Activated CD4-positive, alpha-beta memory T cell treated with anti-CD3 and anti-CD28 coated beads for 36 hours (primary cell): ENCODE measurements around the gene BMX. TPM values are rescaled to one million over a fixed set of nuclear protein-coding genes. Genes with fewer than 3 reads are reported as not detected.
A peak's percentile ranks its signal among the peaks of the same experiment; 100 is the strongest.

Experiments used
- CTCF ChIA-PET: fragments of 350-600 bp; sonication (Branson Sonifier 250); formaldehyde crosslinking; loops from one replicate; lab custom pipeline; 2021; ENCODE audit warnings: antibody characterized with exemption, inconsistent platforms; lab: Charles Lee
- POLR2A ChIA-PET: fragments of 350-600 bp; sonication (Branson Sonifier 250); formaldehyde crosslinking; loops from one replicate; lab custom pipeline; 2021; ENCODE audit warnings: antibody characterized with exemption; lab: Charles Lee
- DNase-seq: peaks from one replicate; pipeline ENCODE4 v3.0.0-alpha.2; 2020
- H3K27ac Mint-ChIP-seq: one replicate; pipeline ENCODE4 v1.8.0; 2021; ENCODE audit warnings: mixed read lengths
- H3K27me3 Mint-ChIP-seq: one replicate; pipeline ENCODE4 v1.8.0; 2021; ENCODE audit warnings: mixed read lengths
- H3K36me3 Mint-ChIP-seq: one replicate; pipeline ENCODE4 v1.8.0; 2021; ENCODE audit warnings: mixed read lengths
- H3K4me1 Mint-ChIP-seq: one replicate; pipeline ENCODE4 v1.8.0; 2021; ENCODE audit warnings: low read depth, mixed read lengths
- H3K4me3 Mint-ChIP-seq: one replicate; pipeline ENCODE4 v1.8.0; 2021; ENCODE audit warnings: mild to moderate bottlenecking, mixed read lengths
- H3K9me3 Mint-ChIP-seq: one replicate; pipeline ENCODE4 v1.8.0; 2021; ENCODE audit warnings: mixed read lengths
- intact Hi-C: fragments of 100-400 bp; cut with micrococcal nuclease; formaldehyde crosslinking; loops from one replicate; pipeline ENCODE4 v1.15.1; 2023
- total RNA-seq, 2 experiments: library from RNA; stranded (reverse); gene quantifications; one replicate each; pipeline ENCODE4 v1.2.3, GENCODE V29; 2021

The BMX gene
- total RNA-seq, 2 experiments from 2014 or later, result not detected

GRCh38 chrX:15483891-15484290 lies 16.7 kb upstream of the BMX start:
- H3K27me3 Mint-ChIP-seq, result no peaks in the 10 kb centered on the region
- no peaks in the 10 kb centered on the region for H3K9me3 Mint-ChIP-seq
- H3K4me3 Mint-ChIP-seq, result no peak overlapping the region
- ChIA-PET CTCF (no interaction called here), POLR2A (no interaction called here)
- DNase-seq, result no peak
- intact Hi-C loops, result no loop called here
- H3K27ac Mint-ChIP-seq, result no peak overlapping the region
- H3K36me3 Mint-ChIP-seq, result no peaks in the 10 kb centered on the region
- no peaks in the 10 kb centered on the region for H3K4me1 Mint-ChIP-seq

DNA sequence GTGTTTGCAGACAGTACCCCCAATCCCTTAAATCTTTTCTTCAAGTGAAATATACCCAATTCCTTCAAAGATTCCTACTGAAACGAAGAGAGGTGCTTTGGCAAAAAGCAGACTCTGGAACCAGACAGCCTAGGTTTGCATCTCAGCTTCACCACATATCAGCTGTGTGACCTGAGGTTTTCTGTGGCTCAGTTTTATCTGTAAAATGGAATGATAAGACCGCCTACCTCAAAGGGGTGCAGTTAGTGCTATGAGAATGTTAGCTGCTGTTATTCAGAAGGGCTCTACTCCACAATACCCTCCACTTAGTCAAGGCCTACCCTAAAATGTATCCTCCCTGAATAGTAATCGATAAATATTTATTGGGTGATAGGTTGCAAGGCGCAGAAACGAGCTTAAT lies 8.1 kb upstream of the BMX start:
- Mint-ChIP-seq H3K9me3 (no peaks in the 10 kb centered on the region), H3K36me3 (no peaks in the 10 kb centered on the region), H3K27me3 (no peaks in the 10 kb centered on the region), H3K4me3 (peak overlapping the region; percentile 79), H3K27ac (no peak overlapping the region), H3K4me1 (peaks cover 4% of the 10 kb centered on the region)
- CTCF ChIA-PET, result no interaction called here
- POLR2A ChIA-PET, result no interaction called here
- DNase-seq, result no peak
- intact Hi-C loops, result loop anchor here (10.0 kb wide), 3 partner anchors 152 to 292 kb away; no protein-coding TSS in a partner anchor

DNA sequence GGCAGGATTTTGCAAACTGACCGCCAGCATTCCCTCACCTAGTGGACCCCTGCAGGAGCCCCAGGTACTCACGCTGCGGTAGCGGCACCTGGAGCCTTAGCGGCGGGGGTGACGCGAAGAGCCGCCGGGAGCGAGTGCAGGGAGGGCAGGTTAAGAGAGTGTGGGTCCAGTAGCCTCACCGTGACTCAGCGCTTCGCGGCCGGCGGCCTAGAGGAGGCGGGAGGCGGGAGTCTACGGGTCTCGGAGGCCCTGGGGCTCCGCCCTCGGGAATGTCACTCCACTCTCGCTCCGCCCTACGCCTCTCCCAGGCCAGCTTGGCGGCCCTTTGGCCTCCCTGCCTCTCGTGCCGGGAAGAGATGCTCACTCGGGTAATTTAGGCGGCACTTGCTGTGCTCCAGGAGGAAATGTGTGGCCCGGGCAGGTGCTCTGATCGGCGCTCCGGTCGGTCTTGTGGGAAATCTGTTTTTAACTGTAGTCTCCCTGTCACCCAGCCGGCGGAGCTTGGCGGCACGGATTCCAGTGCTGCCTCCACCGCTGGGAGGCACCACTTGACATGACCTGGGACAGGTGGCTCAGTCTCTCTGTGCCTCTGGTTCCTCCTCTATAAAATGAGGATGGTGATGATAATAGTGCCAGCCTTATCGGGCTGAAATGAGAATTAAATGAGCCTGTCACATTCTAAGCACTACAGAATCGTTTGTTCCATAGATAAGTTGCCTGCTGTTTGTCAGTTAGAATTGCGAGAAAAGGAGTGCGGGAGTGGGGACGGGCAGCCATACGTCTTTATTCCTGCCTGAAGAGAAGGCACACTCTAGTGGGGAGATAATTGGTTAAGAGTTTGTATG lies 7.3 kb upstream of the BMX start, which contains the start of gene PIR:
TSS of gene PIR (minus strand) at position 216 of the 845 bp plus-strand sequence. CDS start 2,076 bp downstream, outside the sequence.
- Mint-ChIP-seq H3K27me3 (no peaks in the 10 kb centered on the region), H3K4me3 (peak within 1 kb of the TSS; percentile 79), H3K36me3 (no peaks in the 10 kb centered on the region), H3K27ac (peak within 1 kb of the TSS; percentile 31), H3K9me3 (no peaks in the 10 kb centered on the region), H3K4me1 (peaks cover 4% of the 10 kb centered on the region)
- intact Hi-C loops, result loop anchor here (1.0 to 10.0 kb wide), 4 partner anchors 22 to 291 kb away; no protein-coding TSS in a partner anchor
- peak; percentile 80 for DNase-seq
- ChIA-PET CTCF (interaction anchor here (0.6 to 1.7 kb wide), 4 partner anchors 22 to 144 kb away, joined by 3 to 5 read pairs (median 4); no protein-coding TSS in a partner anchor), POLR2A (no interaction called here)

DNA sequence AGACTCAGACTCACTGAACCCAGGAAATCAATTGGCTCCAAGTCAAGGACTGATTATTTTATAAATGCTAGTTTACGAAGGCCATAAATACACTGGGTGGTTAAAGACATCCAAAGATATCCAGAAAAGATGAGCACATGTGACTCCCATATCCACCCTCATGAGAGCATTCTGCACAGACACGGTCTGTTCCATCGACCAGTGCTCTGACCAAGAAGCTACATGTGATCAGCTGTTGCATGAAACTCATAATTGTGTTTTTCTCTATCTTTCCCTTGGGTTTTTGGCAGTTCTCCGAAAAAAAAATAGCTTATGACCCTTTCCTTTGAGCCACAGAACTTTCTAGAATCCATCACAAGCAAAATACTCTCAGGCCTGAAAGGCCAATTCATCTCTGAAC lies 4.8 kb upstream of the BMX start:
- ChIA-PET POLR2A (no interaction called here), CTCF (interaction anchor here (1.0 kb wide), 1 partner anchor 146 kb away, joined by 3 read pairs; no protein-coding TSS in a partner anchor)
- no peaks in the 10 kb centered on the region for H3K9me3 Mint-ChIP-seq
- H3K36me3 Mint-ChIP-seq, result no peaks in the 10 kb centered on the region
- no peak overlapping the region for H3K27ac Mint-ChIP-seq
- no peak overlapping the region for H3K4me3 Mint-ChIP-seq
- DNase-seq, result no peak
- peaks cover 4% of the 10 kb centered on the region for H3K4me1 Mint-ChIP-seq
- H3K27me3 Mint-ChIP-seq, result no peaks in the 10 kb centered on the region
- intact Hi-C loops, result loop anchor here (10.0 kb wide), 3 partner anchors 149 to 289 kb away; no protein-coding TSS in a partner anchor

DNA sequence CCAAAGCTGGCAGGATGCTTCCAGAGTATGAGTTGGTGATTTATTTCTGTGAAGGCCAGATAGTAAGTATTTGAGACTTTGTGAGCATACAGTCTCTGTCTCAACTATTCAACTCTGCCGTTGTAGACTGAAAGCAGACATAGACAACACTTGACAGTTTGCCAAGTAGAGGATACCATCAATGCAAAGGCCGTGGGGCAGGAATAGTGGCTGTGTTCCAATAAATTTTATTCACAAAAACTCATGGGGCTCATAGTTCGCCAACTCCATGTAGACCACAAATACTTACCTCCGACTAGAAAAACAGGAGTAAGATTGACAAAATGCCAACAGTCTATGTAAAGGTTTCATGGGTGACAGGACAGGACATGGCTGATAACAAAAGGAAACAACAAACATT lies 3.8 kb upstream of the BMX start:
- Mint-ChIP-seq H3K27me3 (peaks cover 3% of the 10 kb centered on the region), H3K27ac (no peak overlapping the region), H3K4me3 (no peak overlapping the region), H3K4me1 (peaks cover 4% of the 10 kb centered on the region), H3K36me3 (no peaks in the 10 kb centered on the region), H3K9me3 (no peaks in the 10 kb centered on the region)
- DNase-seq, result no peak
- ChIA-PET CTCF (no interaction called here), POLR2A (no interaction called here)
- intact Hi-C loops, result loop anchor here (10.0 kb wide), 3 partner anchors 148 to 288 kb away; no protein-coding TSS in a partner anchor

- POLR2A ChIA-PET, result no interaction called here
- CTCF ChIA-PET, result interaction anchor here (1.0 kb wide), 1 partner anchor 67 kb away, joined by 3 read pairs; no protein-coding TSS in a partner anchor
- Mint-ChIP-seq H3K4me3 (no peak overlapping the region), H3K27me3 (peaks cover 3% of the 10 kb centered on the region), H3K4me1 (peaks cover 4% of the 10 kb centered on the region), H3K27ac (no peak overlapping the region), H3K9me3 (no peaks in the 10 kb centered on the region), H3K36me3 (no peaks in the 10 kb centered on the region)
- intact Hi-C loops, result loop anchor here (1.0 to 10.0 kb wide), 4 partner anchors 67 to 287 kb away; no protein-coding TSS in a partner anchor
- peak; percentile 59 for DNase-seq
Observed at GRCh38 chrX:15497865-15498264, 2.7 kb upstream of the BMX start.

GRCh38 chrX:15498741-15499140 lies 1.9 kb upstream of the BMX start:
- ChIA-PET CTCF (interaction anchor here (0.7 kb wide), 5 partner anchors 67 to 834 kb away, joined by 3 to 4 read pairs (median 3); no protein-coding TSS in a partner anchor), POLR2A (no interaction called here)
- Mint-ChIP-seq H3K4me1 (peaks cover under 1% of the 10 kb centered on the region), H3K4me3 (no peak overlapping the region), H3K27me3 (peaks cover 3% of the 10 kb centered on the region), H3K9me3 (no peaks in the 10 kb centered on the region), H3K36me3 (no peaks in the 10 kb centered on the region), H3K27ac (no peak overlapping the region)
- no peak for DNase-seq
- intact Hi-C loops, result loop anchor here (1.0 to 10.0 kb wide), 4 partner anchors 67 to 286 kb away; no protein-coding TSS in a partner anchor

- H3K4me3 Mint-ChIP-seq, result no peak overlapping the region
- no peaks in the 10 kb centered on the region for H3K36me3 Mint-ChIP-seq
- H3K27ac Mint-ChIP-seq, result no peak overlapping the region
- POLR2A ChIA-PET, result no interaction called here
- intact Hi-C loops, result loop anchor here (10.0 kb wide), 3 partner anchors 145 to 285 kb away; no protein-coding TSS in a partner anchor
- no peaks in the 10 kb centered on the region for H3K4me1 Mint-ChIP-seq
- DNase-seq, result no peak
- CTCF ChIA-PET, result interaction anchor here (0.6 kb wide), 1 partner anchor 1476 kb away, joined by 3 read pairs; no protein-coding TSS in a partner anchor
- H3K9me3 Mint-ChIP-seq, result no peaks in the 10 kb centered on the region
- H3K27me3 Mint-ChIP-seq, result peaks cover 5% of the 10 kb centered on the region
Observed at GRCh38 chrX:15499976-15500375, 631 bp upstream of the BMX start.

DNA sequence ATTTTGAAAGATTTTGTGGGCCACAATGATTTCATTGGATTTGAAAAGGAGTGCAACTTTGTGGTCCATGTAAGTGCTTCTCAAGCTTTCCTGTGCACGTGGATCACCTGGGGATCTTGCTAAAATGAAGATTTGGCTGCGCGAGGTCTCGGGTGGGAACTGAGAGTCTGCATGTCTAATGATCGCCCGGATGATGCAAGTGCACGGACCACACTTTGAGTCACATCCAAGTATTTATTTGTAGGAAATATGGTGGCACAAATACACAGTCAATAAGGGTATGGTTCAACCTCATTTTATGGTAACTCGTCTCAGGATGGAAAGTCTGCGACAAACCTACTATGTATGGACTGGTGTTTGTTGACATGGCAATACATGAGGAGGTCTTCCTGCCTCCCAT lies 899 bp downstream of the BMX start:
- no peaks in the 10 kb centered on the region for H3K36me3 Mint-ChIP-seq
- no peak for DNase-seq
- CTCF ChIA-PET, result interaction anchor here (1.5 kb wide), 1 partner anchor 147 kb away, joined by 3 read pairs; no protein-coding TSS in a partner anchor
- POLR2A ChIA-PET, result no interaction called here
- peaks cover 5% of the 10 kb centered on the region for H3K27me3 Mint-ChIP-seq
- H3K4me1 Mint-ChIP-seq, result no peaks in the 10 kb centered on the region
- H3K27ac Mint-ChIP-seq, result no peak overlapping the region
- H3K4me3 Mint-ChIP-seq, result no peak overlapping the region
- no peaks in the 10 kb centered on the region for H3K9me3 Mint-ChIP-seq
- intact Hi-C loops, result no loop called here

DNA sequence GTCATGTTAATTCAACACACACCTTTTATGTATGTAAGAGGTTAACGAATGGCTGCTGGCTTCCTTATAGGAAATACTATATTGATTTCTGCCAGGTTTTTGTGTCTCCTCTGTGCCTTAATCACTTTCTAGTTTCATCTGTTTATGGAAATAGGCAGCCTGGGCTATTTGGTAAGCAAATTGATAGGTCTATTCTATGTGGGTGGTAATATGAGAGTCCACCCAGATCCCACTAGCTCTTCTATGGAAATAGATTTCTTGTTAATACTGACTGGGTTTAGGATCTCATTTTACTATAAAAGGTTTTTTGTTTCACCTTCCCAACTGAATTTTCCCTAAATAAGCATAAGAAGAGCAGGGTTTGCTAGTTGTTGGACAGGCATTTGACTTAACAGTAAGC lies 4.1 kb downstream of the BMX start:
- no peaks in the 10 kb centered on the region for H3K36me3 Mint-ChIP-seq
- ChIA-PET POLR2A (no interaction called here), CTCF (no interaction called here)
- H3K27me3 Mint-ChIP-seq, result peaks cover 5% of the 10 kb centered on the region
- H3K9me3 Mint-ChIP-seq, result no peaks in the 10 kb centered on the region
- no peak for DNase-seq
- no peaks in the 10 kb centered on the region for H3K4me1 Mint-ChIP-seq
- no peak overlapping the region for H3K27ac Mint-ChIP-seq
- intact Hi-C loops, result no loop called here
- no peak overlapping the region for H3K4me3 Mint-ChIP-seq

- Mint-ChIP-seq H3K36me3 (no peaks in the 10 kb centered on the region), H3K4me1 (no peaks in the 10 kb centered on the region), H3K9me3 (no peaks in the 10 kb centered on the region), H3K27ac (no peak overlapping the region), H3K4me3 (no peak overlapping the region), H3K27me3 (peaks cover 5% of the 10 kb centered on the region)
- no peak for DNase-seq
- intact Hi-C loops, result no loop called here
- ChIA-PET CTCF (no interaction called here), POLR2A (no interaction called here)
Observed at GRCh38 chrX:15505101-15505500, 4.5 kb downstream of the BMX start.

DNA sequence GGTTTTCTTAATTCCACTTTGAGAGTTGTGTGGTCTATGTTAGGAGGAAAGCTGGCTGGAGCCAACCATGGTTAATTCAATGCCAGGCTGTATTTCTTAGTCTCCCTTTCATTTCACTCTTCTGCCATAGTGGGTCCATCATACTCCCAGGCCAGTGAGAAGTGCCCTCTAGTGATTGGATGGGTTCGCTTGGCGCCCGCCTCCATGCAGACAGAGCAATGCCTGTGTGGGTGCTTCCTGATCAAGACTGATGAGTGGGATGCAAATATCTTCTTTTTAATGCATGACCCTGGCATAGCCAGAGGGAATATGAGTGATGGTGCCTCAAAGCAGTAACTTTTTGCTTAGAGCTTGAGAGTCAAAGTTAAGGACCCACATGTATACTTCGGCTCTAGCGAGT lies 6.4 kb downstream of the BMX start:
- DNase-seq, result no peak
- CTCF ChIA-PET, result no interaction called here
- Mint-ChIP-seq H3K27ac (no peak overlapping the region), H3K4me1 (no peaks in the 10 kb centered on the region), H3K36me3 (no peaks in the 10 kb centered on the region), H3K9me3 (no peaks in the 10 kb centered on the region), H3K4me3 (no peak overlapping the region), H3K27me3 (peaks cover 3% of the 10 kb centered on the region)
- POLR2A ChIA-PET, result no interaction called here
- intact Hi-C loops, result no loop called here
